Pancreas (tissue), 10 donors: ENCODE measurements around the gene MT1B. TPM values are rescaled to one million over a fixed set of nuclear protein-coding genes. Genes with fewer than 3 reads are reported as not detected.
"Not testable (repeated sequence)": the region's sequence is repeated elsewhere in the genome, so short reads cannot be mapped to it uniquely, and the experiment has no call there.

Experiments
- ATAC-seq, 4 donors: fragments of 200-7000 bp; cut with Tn5 transposase; one replicate each; pipeline versions ENCODE4 v1.8.0 to v1.9.1; 2020; ENCODE audit warnings: mild to moderate bottlenecking in 4 of 4, moderate library complexity in 4 of 4
- DNase-seq, 6 donors: peaks; one replicate each; pipeline ENCODE4 v3.0.0-alpha.2; 2020
- FAIRE-seq: peaks from 2 replicates; lab custom pipeline; 2012; peaks lifted over from hg19 to GRCh38; lab: Jason Lieb, UNC
- H3K27ac ChIP-seq, 4 donors: fragments of 200-600 bp; sonication (generic); 1 replicate in 3 of 4; 2 replicates in 1 of 4; pipeline versions ENCODE4 v1.5.0 to v1.8.0; 2020
- H3K27me3 ChIP-seq, 4 donors: fragments of 200-600 bp; one replicate each; pipeline ENCODE4 v1.8.0; 2021
- H3K36me3 ChIP-seq, 3 donors: fragments of 200-600 bp; sonication (generic) in 1 of 3; one replicate each; pipeline versions ENCODE4 v1.5.0 to v1.8.0; 2020 to 2021
- H3K4me1 ChIP-seq, 3 donors: fragments of 200-600 bp; one replicate each; pipeline ENCODE4 v1.8.0; 2021
- H3K4me3 ChIP-seq, 4 donors: fragments of 200-600 bp; sonication (generic) in 2 of 4; one replicate each; pipeline versions ENCODE4 v1.5.0 to v1.8.0; 2020 to 2021
- H3K9me3 ChIP-seq, 4 donors: fragments of 200-600 bp; one replicate each; pipeline ENCODE4 v1.8.0; 2021
- CTCF ChIP-seq, 4 donors: fragments of 200-600 bp; sonication (generic) in 3 of 4; IDR thresholded peaks; one replicate each; pipeline versions ENCODE4 v1.5.0 to v1.8.0; 2021; ENCODE audit warnings: antibody characterized with exemption in 4 of 4
- WGBS, 2 donors: extraction: QIAGEN DNeasy Blood & Tissue Kit; methylation state at CpG; one replicate each; pipeline ENCODE4 v1.1.7; 2013; 5-methylcytosine and 5-hydroxymethylcytosine counted together
- intact Hi-C, 3 donors: fragments of 100-400 bp; cut with DNase I; formaldehyde crosslinking; loops; one replicate each; pipeline versions ENCODE4 v1.11.1 to v1.14.2; 2022
- polyA plus RNA-seq, 2 donors: library from polyadenylated mRNA; stranded (reverse); fragments of 200-250 nt; gene quantifications; one replicate each; pipeline ENCODE4 v1.2.3, GENCODE V29; 2013
- total RNA-seq, 6 donors: library from RNA; stranded (reverse); fragmentation: NEBNext Ultra II Directional in 4 of 6; extraction: Animal tissue kit (Norgen Biotek cat#: 25700) in 4 of 6; gene quantifications; one replicate each; pipeline versions ENCODE4 v1.2.1 to v1.2.4, GENCODE V29; 2021 to 2023
- donor health status: healthy with polysubstance abuse.
- donor health status: DM: no; HTN: no; CAD: no; lungs with moderate emphysema.
- donor health status: DM: no; HTN: no; CAD: no.
- donor health status: control.
- donor health status: control.
- donor health status: Bipolar disorder and iron deficiency.
- donor health status: DM: yes; HTN: yes; CAD: no.
- donor health status: DM: no; HTN: no; CAD: no.
- donor health status: DM: no; HTN: no; CAD: no.
- donor health status: DM: yes; HTN: yes; CAD: no.

Gene MT1B
- total and polyA plus RNA-seq, 8 donors: not detected

GRCh38 chr16:56669005-56669839 lies 17.5 kb downstream of the MT1B start, which contains the start of gene MT1H:
MT1H (plus strand) TSS chr16:56669814; CDS start chr16:56669885, 71 bp downstream.
- 17 to 28% methylated on average over 36 to 38 of the region's 38 CpGs for WGBS, 2 donors
- DNase-seq (peak in 5 of 6 donors; percentile 60 to 90 (median 79)), FAIRE-seq (no peak), ATAC-seq (peak; percentile 44 to 73 (median 50))
- Histone ChIP-seq H3K9me3 (no peaks in the 10 kb centered on the region), H3K4me3 (peak within 1 kb of the TSS in 3 of 4 donors; percentile 8 to 37 (median 25)), H3K27ac (peak within 1 kb of the TSS in 3 of 4 donors; percentile 22 to 77 (median 68)), H3K27me3 (no peaks in the 10 kb centered on the region), H3K36me3 (no peaks in the 10 kb centered on the region), H3K4me1 (peaks cover 0 to 4% (median 2%) of the 10 kb centered on the region in 3 donors)
- no peak for TF ChIP-seq CTCF (IDR thresholded peaks at IDR 0.05)
- intact Hi-C loops: no loop called here

GRCh38 chr16:56669840-56670619 lies 18.3 kb downstream of the MT1B start:
- no peak for TF ChIP-seq CTCF (IDR thresholded peaks at IDR 0.05)
- DNase-seq: peak in 2 of 6 donors; percentile 41 to 46
- H3K27me3 ChIP-seq: no peaks in the 10 kb centered on the region
- WGBS, 2 donors: 22 to 40% methylated on average over 19 of the region's 19 CpGs
- H3K4me3 ChIP-seq: peak overlapping the region in 3 of 4 donors; percentile 8 to 37 (median 25)
- no peaks in the 10 kb centered on the region for H3K9me3 ChIP-seq
- peak in 1 of 4 donors; percentile 2 for ATAC-seq
- intact Hi-C loops: no loop called here
- H3K4me1 ChIP-seq: peaks cover 0 to 4% (median 2%) of the 10 kb centered on the region in 3 donors
- peak overlapping the region in 2 of 4 donors; percentile 22 to 77 for H3K27ac ChIP-seq
- no peaks in the 10 kb centered on the region for H3K36me3 ChIP-seq
- no peak for FAIRE-seq

- Histone ChIP-seq H3K4me1 (peaks cover 0 to 4% (median 2%) of the 10 kb centered on the region in 3 donors), H3K9me3 (no peaks in the 10 kb centered on the region), H3K4me3 (peak overlapping the region in 2 of 4 donors; percentile 8 to 37), H3K27me3 (no peaks in the 10 kb centered on the region), H3K36me3 (no peaks in the 10 kb centered on the region), H3K27ac (no peak overlapping the region)
- FAIRE-seq (no peak), DNase-seq (no peak), ATAC-seq (no peak)
- no peak for TF ChIP-seq CTCF (IDR thresholded peaks at IDR 0.05)
- intact Hi-C loops: no loop called here
- 41 to 75% methylated on average over 2 of the region's 2 CpGs for WGBS, 2 donors
These were observed 18.9 kb downstream of the MT1B start for GRCh38 chr16:56670620-56670934.

GRCh38 chr16:56671691-56672090 lies 20.0 kb downstream of the MT1B start:
- H3K9me3 ChIP-seq, FAIRE-seq, DNase-seq, H3K27ac ChIP-seq, ATAC-seq, H3K4me1 ChIP-seq, H3K4me3 ChIP-seq, H3K36me3 ChIP-seq, intact Hi-C loops, H3K27me3 ChIP-seq: not testable (repeated sequence)
- 33 to 47% methylated on average over 2 of the region's 2 CpGs for WGBS, 2 donors

- not testable (repeated sequence) for H3K27me3 ChIP-seq
- 71 to 85% methylated on average over 3 of the region's 3 CpGs for WGBS, 2 donors
These were observed 20.5 kb downstream of the MT1B start for GRCh38 chr16:56672171-56672570.

More at GRCh38 chr16:56672171-56672570, 20.5 kb downstream of the MT1B start:
- H3K27ac ChIP-seq, intact Hi-C loops, DNase-seq, H3K4me3 ChIP-seq, H3K4me1 ChIP-seq, H3K9me3 ChIP-seq, ATAC-seq, H3K36me3 ChIP-seq, FAIRE-seq: not testable (repeated sequence)
